ENCODE results near the gene SLC38A9. TPM values are rescaled to one million over a fixed set of nuclear protein-coding genes. Genes with fewer than 3 reads are reported as not detected.

SLC38A9 gene
- total and polyA plus RNA-seq, 9 of the 15 experiments (the other 6 are each of a cell fraction or from before 2014, with no cell fraction given): 14.0 to 34.5 (median 20.7) TPM

GRCh38 chr5:55638455-55638854 lies 73.7 kb downstream of the SLC38A9 start:
- no TSS peak for BruUV-seq (replicated peaks)

More at GRCh38 chr5:55638455-55638854, 73.7 kb downstream of the SLC38A9 start:
- WGBS (ENCODE audit: insufficient coverage, low coverage, missing lambda C conversion rate): 71% methylated on average over 4 of the region's 4 CpGs
- FAIRE-seq (no peak), DNase-seq (ENCODE audit: extremely low read depth in 1 of 4, low spot score in 3 of 4) (no peak), ATAC-seq (no peak)
- no peaks in the 10 kb centered on the region for H4K20me1 ChIP-seq (replicated peaks; ENCODE audit: control insufficient read depth, insufficient read depth, low read length)
- no peaks in the 10 kb centered on the region for H3K27me3 ChIP-seq (ENCODE audit: control insufficient read depth in 2 of 2, insufficient read depth in 2 of 2, low read length in 2 of 2)
- H3K27ac ChIP-seq (ENCODE audit: extremely low read depth, low read depth, low read length): no peak overlapping the region
- no peak overlapping the region for H3K9ac ChIP-seq (ENCODE audit: insufficient read depth in 1 of 2, low read depth in 2 of 2, low read length in 2 of 2)
- TF ChIP-seq ZBTB1 (CRISPR knock-in tag; IDR thresholded peaks at IDR 0.05; ENCODE audit: borderline replicate concordance, low read depth) (no peak), GATAD2B (IDR thresholded peaks at IDR 0.05; ENCODE audit: borderline replicate concordance) (no peak), CEBPZ (IDR thresholded peaks at IDR 0.05; ENCODE audit: borderline replicate concordance, low read depth, low read length) (no peak), PKNOX1 (IDR thresholded peaks at IDR 0.05) (no peak), ZNF668 (CRISPR knock-in tag; IDR thresholded peaks at IDR 0.05) (no peak), HDAC1 (IDR thresholded peaks at IDR 0.05) (no peak), MYC (IDR thresholded peaks at IDR 0.05; ENCODE audit: low read depth, low read length) (no peak), MYC (CRISPR knock-in tag; IDR thresholded peaks at IDR 0.05; ENCODE audit: borderline replicate concordance, low read depth) (no peak), LEF1 (IDR thresholded peaks at IDR 0.05) (no peak)
- CTCF ChIA-PET (ENCODE audit: low intra/inter-chr PET ratio): no interaction called here
- H3K9me3 ChIP-seq (replicated peaks; ENCODE audit: control insufficient read depth, insufficient read depth, low read depth, low read length): no peaks in the 10 kb centered on the region
- no peak overlapping the region for H2AFZ ChIP-seq (ENCODE audit: low read depth, low read length)
- H3K4me1 ChIP-seq (replicated peaks in 1 of 2; ENCODE audit: control insufficient read depth in 2 of 2, insufficient read depth in 2 of 2, low read length in 2 of 2): no peaks in the 10 kb centered on the region
- no peak overlapping the region for H3K4me3 ChIP-seq
- POLR2A ChIA-PET: interaction anchor here (0.8 kb wide), 1 partner anchor 9 kb away, joined by 3 read pairs; no protein-coding TSS in a partner anchor
- no peaks in the 10 kb centered on the region for H3K79me2 ChIP-seq (ENCODE audit: control insufficient read depth, insufficient read depth, low read length)
- in situ Hi-C loops (cut with MboI) (no loop called here), intact Hi-C loops (cut with micrococcal nuclease) (no loop called here)
- no peaks in the 10 kb centered on the region for H3K36me3 ChIP-seq (ENCODE audit: control insufficient read depth, insufficient read depth, low read length)
- H3K9me1 ChIP-seq (ENCODE audit: control insufficient read depth, insufficient read depth, low read length): no peaks in the 10 kb centered on the region
- H3K4me2 ChIP-seq (ENCODE audit: insufficient read depth, low read length): no peak overlapping the region
